Stimulated activated CD4-positive, alpha-beta T cell treated with anti-CD3 and anti-CD28 coated beads, TNF-alpha, amount 100 ng/mL, for 4 hours (primary cell): ENCODE data around the gene ACACB.

Experiments
- DNase-seq, 3 experiments: peaks; one replicate each; pipeline ENCODE4 v3.0.0-alpha.2; 2020; ENCODE audit warnings: low read depth in 3 of 3

The ACACB gene

DNA sequence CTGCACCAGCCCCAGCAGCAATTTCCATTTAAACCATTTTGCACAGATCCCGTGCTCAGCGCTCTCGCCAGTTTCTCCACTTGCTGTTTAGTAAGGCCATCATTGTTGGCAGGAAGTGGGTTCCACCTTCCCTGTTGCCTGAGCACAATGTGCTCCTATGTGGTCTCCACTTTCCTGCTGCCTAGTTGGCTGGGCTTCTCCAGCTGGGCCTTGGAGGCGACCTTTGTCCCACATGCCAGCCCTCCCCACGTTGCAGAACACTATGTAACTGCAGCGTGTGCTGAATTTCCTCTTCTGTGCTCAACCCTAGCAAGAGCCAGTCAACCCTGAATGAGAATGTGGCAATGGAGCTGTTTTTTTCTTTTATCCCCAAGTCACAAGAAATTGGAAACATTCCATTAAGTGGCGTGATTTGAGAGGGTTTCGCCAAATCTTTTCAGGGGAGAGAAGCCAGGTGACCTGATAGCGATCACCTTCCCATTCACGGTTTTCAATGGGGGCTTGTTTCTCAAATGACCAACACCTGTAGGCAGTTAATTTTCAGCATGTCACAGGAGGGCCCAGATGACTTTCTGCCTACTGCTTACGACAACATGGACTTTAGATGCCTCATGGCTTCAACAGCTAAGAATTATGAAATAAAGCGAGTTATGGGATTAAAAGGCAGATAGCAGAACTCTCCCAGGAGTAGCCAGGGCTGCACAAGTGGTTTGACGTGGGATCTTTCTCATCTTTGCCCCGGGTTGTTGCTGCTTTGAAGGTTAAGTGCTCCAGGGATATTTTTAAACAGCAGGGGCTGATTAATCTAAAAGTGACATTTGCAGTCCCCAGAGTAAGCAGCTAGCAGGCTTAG, at the start of gene ACACB:
TSS of gene ACACB (plus strand) at position 830 of the 853 bp plus-strand sequence. CDS start 22,819 bp downstream, outside the sequence.
- no peak for DNase-seq

DNA sequence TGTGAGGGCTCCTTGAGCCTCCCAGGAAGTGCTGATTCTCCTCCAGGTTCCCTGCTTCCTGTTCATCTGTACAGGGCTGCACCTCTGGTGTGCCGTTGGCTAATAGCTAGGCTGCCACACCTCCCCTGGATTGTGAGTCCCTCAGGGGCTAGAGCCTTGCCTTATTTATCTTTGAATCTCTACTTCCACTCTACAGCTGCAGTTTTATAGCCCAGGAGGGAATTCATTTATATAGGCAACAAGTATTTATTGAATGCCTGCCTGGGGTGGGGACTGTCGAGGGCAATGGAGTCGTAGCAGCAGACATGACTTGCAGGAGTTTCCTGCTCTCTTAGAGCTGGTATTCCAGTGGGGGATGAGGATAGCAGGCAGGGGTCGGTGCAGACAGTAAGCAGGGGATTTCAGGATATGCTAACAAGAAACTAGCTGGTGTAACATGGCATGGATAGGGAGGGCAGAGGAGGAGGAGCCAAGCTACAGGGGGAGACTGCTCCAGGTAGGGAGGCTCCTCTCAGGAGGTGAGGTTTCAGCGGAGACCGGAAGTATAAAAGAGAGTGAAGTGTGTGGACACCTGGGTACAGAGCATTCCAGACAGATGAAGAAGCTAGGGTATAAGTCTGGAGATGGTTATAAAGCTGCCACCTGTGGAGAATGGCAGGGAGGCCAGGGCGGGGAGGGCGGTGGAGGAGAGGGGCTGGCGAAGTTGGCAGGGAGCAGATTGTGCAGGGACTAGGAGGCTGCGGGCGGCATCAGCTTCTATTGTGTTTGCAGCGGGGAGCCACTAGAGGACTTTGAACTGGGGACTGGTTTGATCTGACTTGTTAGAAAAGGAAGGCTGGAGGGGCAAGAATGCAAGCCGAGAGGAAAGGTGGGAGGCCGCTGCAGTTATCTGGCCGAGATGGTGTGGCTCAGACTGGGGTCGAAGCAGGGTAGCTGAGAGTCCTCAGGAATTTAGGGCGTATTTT, 46.8 kb upstream of the ACACB start:
- DNase-seq = no peak

DNA sequence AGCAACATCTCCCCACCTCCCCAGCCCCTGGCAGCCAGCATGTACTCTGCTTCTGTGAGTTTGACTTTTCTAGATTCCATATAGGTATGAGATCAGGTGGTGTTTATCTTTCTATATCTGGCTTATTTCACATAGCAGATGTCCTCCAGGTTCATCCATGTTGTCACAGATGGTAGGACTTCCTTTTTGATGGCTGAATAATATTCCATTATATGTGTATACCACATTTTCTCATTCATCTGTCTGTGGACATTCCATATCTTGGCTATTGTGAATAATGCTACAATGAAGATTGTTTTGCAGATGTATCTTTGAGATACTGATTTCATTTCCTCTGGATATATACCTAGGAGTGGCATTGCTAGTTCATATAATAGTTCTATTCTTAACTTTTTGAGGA, 41.5 kb upstream of the ACACB start:
- no peak for DNase-seq

DNA sequence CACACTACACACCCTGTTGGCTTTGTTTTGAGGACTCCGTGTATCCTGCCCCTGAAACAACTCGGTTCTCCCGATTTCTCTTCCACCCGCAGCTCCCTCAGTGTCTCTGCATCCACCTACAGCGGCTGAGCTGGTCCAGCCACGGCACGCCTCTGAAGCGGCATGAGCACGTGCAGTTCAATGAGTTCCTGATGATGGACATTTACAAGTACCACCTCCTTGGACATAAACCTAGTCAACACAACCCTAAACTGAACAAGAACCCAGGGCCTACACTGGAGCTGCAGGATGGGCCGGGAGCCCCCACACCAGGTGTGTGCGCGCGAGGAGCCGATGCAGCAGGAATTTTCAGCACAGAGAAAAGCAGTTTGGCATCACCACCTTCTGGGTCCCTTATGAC, 33.6 kb upstream of the ACACB start:
- DNase-seq = no peak

DNA sequence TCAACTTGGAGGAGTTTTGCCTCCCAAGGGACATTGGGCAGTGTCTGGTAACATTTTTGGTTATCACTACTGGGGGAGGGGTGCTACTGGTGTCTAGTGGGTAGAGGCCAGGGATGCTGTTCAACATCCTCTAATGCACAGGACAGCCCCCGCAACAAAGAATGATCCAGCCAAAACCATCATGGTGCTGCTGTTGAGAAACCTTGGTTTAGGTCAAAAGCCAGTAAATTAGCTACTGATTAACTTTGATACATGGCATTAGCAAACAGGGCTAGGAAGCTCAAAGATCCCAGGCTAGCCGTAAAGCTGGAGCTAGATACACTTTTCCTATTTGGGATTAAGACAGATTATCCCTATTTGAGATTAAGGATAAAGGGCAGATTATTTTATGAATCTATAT, 32.0 kb upstream of the ACACB start:
- DNase-seq = no peak

DNA sequence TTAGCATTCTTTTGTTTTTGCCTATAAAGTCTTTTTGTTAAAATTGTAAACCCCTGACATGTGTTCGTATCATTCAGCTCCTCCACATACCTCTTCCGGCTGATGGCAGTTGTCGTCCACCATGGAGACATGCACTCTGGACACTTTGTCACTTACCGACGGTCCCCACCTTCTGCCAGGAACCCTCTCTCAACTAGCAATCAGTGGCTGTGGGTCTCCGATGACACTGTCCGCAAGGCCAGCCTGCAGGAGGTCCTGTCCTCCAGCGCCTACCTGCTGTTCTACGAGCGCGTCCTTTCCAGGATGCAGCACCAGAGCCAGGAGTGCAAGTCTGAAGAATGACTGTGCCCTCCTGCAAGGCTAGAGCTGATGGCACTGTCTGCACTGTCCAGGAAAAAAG, 30.8 kb upstream of the ACACB start:
- no peak for DNase-seq

DNA sequence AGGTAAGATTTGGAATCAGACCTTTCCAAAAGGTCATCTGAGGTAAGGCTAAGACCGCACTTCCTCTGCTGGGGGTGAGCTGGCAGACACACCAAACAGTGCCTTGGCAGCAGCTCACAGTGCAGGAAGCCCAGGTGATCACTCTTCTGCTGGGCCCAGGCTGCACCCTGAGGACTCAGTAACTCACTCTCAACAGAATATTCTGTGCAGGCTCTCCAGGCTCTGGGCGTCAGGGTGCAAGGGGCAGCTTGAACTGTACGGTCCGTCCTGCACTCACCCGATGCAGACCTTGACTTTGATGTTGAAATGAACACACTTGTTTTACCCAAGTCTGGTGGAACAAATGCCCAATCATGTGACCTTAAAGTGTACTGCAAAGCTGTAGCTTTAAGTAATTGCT, 29.1 kb upstream of the ACACB start:
- DNase-seq = no peak

DNA sequence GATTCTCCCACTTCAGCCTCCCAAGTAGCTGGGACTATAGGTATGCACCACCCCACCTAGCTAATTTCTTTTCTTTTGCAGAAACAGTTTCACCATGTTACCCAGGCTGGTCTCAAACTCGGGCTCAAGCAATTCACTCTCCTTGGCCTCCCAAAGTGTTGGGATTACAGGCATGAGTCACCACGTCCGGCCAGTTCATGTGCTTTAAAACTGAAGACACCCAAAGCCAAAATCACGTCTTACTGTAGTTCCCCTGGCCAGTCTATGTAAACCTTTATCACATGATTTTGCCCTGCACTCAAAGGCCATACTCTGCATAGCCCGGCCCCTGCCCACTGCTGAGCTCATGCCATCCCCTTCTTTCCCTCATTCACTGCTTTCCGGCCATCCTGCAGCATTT, 27.6 kb upstream of the ACACB start:
- DNase-seq = no peak

DNA sequence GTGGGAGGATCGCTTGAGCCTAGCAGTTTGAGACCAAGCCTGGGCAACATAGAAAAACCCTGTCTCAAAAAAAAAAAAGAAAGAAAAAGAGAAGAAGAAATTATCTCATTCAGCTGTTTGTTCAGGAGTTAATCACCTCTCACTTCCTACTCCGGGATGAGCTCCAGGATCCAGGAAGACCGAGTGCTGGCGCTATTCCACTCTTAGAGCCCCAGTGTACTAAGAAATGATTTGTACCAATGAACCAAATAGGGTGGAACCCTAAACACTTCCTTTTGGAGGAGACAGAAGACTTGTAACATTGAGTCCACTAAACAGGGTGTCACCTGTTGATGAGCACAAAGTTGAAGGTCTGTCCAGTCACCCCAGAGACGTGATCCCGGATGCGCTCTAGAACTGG, 26.7 kb upstream of the ACACB start:
- DNase-seq = no peak

DNA sequence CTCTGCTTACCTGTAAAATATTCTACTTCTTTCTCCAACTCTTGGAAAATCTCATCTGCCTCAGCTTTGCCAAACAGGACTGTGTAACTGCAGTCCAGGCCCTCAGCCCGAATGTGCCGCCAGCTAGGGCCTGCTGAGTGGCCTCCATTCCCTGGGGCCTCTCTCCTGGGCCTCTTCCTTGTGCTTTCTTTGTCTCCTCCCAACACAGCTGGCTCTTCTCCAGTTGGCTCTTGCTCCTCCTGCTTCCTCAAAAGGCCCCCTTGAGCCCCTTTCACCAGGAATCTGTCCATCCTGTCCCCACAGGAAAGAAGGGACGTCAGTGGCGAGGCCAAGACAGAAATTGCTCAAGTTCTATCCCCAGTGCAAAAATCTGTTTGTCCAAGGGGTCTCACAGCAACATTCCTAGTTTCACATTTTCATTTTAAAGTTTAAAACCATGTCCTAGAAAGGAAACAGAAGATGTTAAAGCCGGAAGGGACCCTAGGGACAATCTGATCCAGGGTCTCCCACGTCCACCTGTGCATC, 23.8 kb upstream of the ACACB start:
- no peak for DNase-seq

DNA sequence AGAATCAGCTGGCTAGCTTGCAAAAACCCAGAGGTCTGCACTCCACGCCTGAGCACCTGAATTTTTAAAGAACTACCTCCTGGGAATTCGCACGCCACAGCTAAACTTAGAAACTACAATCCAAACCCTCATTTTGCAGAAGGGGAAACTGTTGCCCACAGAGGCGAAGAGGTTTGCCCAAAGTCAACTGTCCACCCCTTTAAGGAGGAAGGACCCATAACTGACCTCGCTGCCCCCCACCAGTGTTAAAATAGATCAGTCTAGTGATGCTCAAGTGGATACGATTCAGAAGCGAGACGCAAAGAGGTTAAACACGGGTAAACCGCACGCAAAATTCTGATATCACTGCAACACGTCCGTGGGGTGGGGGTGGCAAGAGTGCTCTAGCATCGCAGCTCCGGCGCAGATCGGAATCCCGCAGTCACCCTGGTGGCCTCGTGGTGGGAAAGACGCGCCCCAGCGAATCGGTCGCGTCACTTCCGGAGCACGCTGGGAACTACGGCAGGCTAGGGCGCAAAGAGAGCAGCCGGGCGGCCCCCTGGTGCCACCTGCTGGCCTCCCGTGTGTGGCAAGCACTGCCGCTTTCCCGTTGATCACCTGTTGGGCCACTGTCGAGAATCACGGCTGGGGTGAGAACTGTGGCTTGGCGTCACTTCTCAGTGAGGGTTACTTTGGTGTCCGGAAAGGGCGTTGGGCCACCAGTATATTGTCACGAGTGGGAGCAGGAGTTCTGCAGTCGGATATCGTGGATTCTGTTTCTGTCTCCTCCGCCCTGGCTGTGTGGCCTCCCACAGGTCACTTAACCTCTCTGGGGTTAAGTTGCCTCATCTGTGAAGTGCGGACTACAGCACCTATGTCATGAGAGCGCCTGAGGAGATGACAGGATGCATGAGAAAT, 23.1 kb upstream of the ACACB start, which contains the start of gene ALKBH2:
TSS of gene ALKBH2 (minus strand) at position 451 of the 897 bp plus-strand sequence. CDS start 686 bp downstream, outside the sequence.
- peak; percentile 89 to 92 (median 89) for DNase-seq

DNA sequence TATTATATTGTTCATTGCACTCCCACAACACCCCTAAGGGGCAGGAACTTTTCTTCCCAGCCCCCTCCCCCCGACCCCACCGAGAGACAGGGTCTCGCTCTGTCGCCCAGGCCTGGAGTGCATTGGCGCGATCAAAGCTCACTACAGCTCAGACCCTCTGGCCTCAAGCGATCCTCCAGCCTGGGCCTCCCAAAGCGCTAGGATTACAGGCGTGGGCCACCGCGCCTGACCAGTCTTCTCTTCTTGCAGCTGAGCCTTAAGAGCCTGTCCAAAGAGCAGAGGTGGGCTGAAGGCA, 19.3 kb upstream of the ACACB start:
- no peak for DNase-seq

DNA sequence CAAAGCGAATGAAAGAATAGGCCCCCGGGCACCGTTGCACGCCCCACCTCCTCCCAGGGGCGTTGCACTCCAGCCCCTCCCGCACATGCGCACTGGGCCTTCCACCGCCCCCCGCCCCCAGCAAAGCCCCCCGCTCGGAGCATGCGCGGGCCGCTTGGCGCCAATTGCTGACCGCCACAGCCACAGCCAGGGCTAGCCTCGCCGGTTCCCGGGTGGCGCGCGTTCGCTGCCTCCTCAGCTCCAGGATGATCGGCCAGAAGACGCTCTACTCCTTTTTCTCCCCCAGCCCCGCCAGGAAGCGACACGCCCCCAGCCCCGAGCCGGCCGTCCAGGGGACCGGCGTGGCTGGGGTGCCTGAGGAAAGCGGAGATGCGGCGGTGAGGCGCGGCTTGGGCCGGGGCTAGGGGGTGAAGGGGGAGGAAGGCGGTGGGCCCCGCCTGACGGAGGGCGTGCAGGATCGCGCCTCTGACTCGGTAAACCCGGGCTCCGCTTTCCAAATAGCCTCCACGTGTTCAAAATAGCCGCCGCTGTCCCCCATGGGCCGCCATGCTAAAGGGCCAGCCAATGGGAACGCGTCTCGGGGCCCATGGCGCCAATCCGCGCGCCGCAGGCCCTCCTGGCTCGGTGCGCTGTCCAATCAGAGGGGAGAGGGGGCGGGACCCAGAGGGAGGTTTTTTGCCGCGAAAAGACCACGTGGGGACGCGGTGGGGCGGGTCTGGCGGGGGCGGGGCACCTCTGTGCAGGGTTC, 18.8 kb upstream of the ACACB start, which contains the start of gene UNG:
TSS of gene UNG (plus strand) at position 163 of the 748 bp plus-strand sequence. CDS start at position 246, 83 bp downstream.
- peak; percentile 94 to 95 (median 95) for DNase-seq

DNA sequence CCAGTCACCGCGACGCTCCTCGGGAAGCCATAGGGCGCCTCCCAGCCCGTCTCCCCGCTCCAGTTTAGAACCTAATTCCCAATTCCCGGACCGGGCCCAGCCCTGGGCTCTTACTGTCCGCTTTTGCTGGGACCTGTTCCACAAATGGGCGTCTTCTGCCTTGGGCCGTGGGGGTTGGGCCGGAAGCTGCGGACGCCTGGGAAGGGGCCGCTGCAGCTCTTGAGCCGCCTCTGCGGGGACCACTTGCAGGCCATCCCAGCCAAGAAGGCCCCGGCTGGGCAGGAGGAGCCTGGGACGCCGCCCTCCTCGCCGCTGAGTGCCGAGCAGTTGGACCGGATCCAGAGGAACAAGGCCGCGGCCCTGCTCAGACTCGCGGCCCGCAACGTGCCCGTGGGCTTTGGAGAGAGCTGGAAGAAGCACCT, 18.2 kb upstream of the ACACB start:
- DNase-seq = peak in 1 of 3 experiments; percentile 32

DNA sequence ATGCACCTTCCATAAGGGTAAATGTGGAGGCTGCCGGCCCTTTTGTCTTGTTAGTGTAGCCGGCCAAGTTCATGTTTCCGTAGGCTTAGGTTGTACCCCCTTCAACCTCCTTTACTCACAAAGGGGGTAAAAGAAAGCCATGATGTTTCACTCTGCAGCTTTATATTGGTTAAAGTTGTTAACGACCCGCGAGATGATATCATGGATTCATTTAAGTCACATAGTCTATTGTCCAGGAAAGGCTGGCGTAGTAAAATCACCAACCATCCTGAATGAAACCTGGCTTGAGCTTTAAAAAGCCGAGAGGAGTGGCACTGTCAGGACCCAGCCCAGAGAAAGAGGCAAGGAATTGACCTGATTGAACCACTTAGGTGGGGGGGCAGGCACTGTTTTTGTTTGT, 17.7 kb upstream of the ACACB start:
- DNase-seq = no peak

DNA sequence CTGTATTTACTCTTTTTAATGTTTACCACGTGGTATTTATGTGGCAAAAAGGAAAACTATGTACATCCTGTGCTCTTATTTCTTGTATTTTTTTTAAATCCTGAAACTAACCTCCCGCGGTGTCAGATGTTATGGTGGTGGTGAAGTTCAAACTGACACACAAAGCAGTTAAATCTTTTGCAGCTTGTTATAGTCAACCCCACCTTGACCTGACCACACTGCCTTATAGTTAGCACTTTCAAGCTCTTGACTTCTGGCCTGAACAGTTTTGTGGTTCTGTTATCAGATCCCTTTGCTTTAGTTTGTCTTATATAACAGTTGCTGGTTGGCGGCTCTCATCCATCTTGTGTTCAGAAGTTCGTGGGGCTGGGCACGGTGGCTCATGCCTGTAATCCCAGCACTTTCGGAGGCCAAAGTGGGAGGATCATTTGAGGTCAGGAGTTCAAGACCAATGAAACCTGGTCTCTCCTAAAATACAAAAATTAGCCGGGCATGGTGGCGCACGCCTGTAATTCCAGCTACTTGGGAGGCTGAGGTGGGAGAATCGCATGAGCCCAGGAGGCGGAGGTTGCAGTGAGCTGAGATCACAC, 16.9 kb upstream of the ACACB start:
- no peak for DNase-seq

DNA sequence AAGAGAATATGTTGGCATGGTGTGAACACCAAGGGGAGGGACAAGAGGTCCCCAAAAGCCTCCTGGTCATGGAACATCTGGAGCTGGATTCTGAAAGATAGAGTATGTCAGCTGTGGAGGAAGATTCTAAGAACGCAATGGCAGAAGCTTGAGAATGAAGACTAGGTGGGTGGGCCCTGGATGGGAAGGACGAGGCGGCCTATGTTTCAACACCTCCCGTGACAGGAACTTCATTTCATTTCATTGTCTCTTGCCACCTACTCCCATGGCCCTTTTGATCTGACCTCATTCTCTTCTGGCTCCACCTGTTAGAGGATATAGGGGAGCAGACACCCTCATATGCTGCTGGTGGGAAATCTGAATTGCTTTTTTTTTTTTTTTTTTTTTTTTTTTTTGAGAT, 15.6 kb upstream of the ACACB start:
- no peak for DNase-seq

DNA sequence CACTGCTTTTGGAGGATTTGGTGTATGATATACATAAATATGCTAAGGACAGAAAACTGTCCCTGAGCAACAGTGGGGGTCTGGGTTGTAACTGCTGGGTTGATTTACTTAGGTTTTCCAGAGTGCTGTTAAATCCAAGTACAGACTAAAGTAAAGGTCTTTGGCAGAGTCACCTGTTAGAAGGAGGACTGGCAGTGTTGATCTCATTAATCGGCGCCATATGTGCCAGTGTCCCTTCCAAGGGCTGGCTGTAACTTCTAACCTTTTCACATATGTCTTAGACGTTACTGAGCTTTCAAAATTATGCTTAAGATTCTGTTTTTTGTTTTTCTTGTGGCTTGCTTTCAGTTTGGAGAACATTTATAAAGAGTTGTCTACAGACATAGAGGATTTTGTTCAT, 13.9 kb upstream of the ACACB start:
- DNase-seq = no peak

DNA sequence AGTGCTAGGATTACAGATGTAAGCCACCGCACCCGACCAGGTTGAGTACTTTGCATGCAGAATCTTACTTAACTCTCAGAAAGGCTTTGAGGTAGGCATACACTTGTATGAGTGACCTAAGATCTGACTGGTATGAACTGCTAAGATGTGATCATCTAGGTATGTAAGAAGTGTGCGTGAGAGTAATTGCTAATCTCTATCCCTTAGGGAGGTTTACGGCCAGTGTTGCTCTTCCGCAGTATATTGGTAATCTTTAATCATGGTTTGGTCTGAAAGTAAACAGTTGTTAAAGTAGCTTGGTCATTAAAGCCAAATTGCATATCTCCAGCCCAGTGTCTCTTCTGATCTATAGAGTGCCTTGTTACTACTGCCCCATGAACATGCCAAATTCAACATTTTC, 11.2 kb upstream of the ACACB start:
- no peak for DNase-seq

DNA sequence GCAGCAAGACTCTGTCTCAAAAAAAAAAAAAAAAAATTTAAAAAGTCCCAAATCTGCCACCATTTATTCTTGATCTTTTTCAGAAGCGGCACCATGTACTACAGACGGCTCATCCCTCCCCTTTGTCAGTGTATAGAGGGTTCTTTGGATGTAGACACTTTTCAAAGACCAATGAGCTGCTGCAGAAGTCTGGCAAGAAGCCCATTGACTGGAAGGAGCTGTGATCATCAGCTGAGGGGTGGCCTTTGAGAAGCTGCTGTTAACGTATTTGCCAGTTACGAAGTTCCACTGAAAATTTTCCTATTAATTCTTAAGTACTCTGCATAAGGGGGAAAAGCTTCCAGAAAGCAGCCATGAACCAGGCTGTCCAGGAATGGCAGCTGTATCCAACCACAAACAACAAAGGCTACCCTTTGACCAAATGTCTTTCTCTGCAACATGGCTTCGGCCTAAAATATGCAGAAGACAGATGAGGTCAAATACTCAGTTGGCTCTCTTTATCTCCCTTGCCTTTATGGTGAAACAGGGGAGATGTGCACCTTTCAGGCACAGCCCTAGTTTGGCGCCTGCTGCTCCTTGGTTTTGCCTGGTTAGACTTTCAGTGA, 6.5 kb upstream of the ACACB start:
- DNase-seq = no peak
